GM18858 (cell line): ENCODE results near the gene HTRA2.

Source experiments
- ATAC-seq: cut with Tn5 transposase; IDR thresholded peaks from one replicate; pipeline ENCODE4 v1.9.1; 2021; ENCODE audit not compliant: unreplicated experiment

Gene HTRA2

DNA sequence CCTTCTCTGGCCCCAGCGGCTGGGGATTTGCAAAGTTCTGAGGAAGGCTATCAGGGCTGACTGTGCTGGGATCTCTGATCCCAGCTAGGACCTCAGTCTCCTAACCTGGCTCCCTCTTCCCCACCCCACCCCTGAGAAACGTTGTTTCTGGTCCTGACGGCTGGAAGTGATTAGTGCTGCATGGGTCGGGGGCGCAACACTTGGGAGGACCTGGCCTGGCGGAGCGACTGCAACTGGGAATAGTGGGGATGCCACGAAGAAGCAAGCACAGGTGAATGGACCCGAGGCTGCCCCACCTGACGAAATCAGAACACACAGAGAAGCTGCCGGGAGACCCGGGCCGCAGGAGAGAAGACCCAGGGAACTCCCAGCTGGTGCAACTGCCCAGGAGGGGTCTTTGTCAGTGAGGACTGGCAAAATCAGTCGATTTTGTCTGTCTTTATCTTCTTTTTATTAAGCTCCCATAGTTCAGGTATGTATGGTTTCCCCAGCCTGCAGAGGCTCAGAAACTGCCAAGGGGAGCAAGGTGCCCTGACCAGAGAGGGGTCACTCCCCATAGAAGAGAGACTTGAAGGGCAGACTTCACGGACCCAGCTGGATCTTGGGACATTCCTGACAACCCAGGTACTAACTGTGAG lies 29.7 kb upstream of the HTRA2 start:
- no peak for ATAC-seq

DNA sequence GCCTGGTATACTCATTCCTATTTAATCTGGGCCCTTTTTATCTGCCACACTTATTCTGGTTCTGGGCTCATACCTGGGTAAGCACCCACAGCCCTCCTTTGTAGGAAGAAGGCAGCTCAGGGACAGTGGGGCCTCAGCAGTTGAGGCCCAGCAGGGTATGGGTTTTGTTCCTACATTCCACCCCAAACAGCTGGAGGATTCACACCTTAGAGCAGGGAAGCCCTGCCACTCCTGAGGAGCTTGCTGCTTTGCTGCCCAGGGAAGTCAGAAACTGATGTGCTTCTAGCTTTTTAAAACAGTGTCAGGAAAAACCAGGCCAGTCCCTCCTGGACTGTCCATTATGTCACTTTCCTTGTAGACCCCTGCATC lies 29.2 kb upstream of the HTRA2 start:
- ATAC-seq = no peak

DNA sequence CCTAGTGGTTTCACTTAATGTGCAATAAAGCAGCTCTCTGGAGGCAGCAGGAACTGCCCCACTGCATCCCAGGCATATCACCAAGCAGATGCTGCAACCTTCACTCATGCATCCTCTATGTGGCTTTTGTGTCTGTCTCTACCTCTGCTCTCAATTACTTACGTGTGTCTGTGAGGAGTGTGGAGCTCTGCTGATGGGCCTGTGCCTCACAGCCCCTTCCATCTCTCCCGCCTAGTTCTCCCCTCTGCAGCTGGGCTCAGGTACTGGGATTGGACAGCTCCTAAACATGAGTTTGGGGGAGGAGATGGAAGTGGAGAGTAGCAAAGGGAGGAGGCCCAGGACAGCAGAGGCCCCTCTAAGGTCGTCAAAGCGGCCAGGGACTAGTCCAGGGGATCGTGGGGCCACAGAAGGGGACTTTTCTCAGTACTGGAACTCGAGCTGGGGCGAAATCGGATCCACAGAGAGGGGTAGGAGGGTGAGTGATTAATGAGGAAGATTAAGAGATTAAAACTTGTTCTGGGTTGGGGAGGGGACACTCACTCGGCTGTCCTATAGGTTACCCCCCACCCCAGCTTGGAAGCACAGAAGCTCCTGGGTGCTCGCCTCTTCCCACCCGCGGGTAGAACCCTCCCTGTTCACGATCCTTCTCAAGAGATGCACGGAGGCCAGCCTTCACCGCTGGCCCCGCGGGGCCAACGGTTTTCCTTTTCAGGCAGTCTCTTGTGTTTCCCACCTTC lies 28.2 kb upstream of the HTRA2 start:
- ATAC-seq = no peak

DNA sequence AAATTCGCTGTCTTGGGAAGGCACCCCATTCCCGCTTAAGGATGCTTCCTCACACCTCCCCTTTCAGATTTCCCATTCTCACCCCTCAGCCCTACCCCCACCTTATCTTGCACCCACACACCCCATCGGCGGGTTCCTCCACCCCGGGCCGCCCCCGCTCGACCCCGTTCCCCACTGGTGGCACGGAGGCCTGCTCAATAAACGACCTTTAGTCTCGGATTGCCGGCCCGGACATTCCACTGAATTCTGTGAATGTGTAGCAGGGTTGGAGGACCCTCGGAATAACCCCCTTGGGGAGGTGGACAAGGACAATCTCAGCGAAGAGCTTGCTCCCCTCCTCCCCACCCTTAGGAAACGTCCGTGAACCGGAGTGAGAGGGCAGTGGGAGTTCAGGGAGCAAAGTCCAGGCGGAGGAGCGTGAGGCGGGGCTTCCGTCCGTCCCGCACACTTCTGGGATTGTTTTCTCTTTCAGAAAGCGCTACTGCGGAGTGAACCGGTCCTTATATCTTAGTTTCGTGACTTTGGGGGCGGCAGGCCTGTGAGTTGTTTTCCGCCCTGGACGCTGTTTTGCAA lies 27.5 kb upstream of the HTRA2 start:
- ATAC-seq = no peak

DNA sequence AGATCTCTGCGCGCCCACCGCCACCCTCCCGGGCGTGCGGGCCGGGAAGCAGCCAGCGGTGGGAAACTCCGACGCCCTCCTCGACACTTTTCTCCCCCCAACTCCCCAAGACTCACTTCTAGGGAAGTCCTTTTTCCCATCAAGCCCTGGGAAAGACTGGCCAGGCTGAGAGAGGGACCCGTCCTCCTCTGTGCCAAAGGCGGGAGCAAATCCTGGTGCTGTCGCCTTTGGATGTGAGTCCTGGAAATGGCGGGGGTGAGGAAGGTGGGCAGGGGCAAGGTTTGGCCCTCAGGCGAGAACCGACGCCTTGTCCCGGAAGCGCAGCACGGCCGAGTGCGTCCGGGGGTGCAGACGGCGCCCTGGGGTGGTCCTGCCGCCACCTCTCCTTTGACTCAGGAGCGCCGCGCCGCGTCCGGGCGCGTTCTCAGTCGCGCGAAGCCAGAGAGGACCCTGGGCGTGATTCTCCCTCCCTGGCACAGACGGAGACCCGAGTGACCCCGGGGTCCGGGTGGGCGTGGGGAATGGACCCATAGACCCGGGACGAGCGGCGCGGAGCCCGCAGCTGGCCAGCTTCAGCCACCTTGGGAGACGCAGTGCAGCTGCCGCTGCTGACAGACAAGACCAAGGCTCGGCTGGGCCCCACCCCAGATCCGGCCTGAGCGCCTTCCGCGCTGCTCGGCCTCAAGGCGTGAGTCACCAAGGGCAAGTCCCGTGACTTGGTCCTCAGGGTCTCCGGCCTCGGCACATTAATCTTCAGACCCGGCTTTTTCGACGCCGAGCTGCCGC lies 26.8 kb upstream of the HTRA2 start:
- no peak for ATAC-seq

DNA sequence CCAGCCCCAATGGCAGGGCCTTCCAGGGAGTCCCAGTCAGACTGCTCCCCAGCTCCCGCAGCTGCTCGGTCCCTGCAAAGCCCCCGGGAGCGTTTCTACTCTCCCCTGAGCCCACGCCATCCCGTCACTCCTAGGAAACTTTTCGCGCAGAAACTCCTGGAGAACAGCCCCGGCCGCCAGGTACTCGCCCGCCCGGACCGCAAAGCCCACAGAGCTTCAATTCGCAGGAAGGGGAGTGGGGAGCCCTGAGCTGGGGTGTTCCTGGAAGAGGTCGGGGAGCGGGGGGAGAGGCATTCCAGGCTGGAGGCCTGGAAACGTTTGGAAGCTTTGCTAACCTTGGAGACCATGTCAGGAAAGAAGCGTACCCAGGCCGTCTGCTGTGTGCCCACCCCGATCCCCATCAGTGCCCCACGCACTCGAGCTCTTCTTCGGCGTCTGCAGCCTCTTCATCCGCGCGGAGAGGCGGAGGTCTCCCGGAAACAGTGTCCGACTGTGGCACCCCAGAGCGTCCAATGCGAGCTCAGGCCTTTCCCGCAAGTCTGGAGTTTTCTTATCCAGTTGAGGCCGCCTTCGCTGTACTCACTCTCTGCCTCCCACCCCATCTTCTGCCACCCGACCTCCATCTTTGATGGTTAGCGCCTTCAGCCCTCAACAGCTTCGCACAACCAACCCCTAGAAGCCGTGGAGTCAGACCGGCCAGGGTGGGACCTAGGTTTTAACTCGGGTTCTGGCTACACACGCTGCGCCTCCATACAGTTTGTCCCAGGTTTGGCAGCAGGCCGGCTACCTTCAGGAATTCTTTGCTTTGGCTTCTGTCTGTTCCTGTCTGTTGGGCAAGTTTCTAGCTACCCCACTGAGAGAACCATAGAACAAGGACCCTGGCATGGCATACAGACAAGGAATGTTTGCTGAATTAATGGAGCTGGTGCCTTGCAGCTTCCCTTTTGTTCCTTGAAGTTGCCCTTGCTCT lies 25.9 kb upstream of the HTRA2 start:
- ATAC-seq = no peak

DNA sequence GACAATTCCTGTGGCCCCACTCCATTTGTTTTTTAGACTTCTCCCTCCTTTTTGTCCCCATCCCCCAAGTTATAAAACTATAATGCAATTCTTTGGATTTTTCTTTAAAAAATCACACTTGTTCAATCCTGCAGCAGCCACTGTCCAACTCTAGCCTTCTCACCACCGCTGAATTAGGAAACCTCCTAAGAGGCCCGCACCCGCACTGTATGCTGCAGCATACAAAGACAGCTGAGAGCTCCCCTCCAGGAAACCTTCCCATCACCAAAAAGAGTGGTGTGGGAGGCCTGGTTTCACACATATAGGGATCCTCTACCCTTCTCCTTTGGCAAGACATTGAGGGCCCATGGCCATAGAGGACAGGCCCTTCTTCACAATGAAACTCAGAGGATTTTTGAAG lies 25.1 kb upstream of the HTRA2 start:
- no peak for ATAC-seq

DNA sequence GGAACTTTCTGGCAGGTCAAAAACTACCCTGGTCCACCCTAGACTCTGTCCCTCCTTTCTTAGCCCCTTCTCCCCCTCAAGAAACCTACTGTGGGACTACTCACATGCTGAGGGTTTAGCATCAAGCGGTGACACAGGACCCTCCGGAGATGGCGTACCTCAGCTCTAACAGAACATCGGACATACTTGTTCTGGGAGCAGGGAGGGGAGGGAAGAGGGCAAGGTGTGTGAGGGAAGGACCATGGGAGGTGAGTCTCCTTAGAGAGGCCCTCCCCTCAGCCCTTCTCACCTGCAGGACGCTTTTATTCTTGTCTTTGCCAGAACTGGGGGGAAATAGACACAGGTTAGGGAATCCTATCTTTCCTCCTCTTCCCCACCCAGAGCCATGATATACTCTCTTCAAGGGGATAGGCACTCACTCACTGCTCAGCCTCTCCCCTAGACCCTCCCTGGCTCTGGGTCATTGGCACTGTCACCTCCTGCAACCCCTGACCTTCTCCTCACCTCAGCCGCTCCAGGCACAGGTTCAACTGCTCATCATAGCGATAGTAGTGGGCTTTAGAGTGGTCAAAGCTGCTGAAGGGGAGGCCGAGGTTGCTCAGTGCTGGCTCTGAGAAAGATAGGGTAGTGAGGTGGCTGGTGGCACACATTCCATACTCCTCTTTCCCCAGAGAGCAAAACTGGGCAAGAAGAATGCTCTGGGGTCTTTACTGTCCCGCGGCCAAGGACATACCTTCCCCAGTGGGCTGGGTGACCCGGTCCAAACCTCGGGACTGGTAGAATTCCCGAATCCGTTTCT lies 24.1 kb upstream of the HTRA2 start:
- ATAC-seq = no peak

DNA sequence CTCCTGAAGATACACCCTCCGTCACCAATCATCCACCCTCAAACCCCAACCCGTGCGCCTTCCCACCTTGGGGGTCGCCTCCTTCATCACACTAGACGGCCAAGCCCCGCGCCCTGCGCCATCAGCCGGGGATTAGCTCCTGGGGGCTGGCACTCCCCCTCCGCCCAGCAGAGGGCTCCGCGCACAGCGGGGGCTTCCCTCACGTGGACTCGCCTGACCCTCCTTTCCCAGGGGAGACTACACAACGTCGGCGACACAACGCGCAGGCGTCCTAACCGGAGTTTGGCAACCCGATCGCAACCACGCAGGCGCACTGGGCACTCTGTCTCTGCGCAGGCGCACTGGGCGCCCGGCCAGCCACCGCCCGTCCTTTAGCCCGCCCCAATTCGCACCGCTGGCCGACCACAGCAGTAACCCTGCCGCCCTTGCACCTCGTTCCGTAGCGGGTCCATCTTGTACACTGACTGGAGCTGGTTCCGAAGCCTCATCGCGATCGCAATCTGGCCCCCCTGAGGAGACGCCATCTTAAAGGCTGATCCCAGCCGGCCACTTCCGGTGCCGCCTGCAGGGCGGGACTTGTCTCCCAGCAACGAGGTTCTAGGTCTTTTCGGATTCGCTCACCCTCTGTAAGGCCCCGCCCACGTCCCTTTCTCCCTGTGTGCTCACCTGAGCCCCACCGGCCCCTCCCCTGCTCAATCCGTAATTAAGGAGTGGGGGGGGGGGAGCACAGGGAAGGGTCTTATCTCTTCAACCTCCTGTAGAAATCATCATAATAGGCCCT lies 22.4 kb upstream of the HTRA2 start, which contains the start of gene PCGF1:
TSS of gene PCGF1 (minus strand) at position 551 of the 781 bp plus-strand sequence. CDS start at position 524, 27 bp downstream.
- peak; percentile 89 for ATAC-seq

DNA sequence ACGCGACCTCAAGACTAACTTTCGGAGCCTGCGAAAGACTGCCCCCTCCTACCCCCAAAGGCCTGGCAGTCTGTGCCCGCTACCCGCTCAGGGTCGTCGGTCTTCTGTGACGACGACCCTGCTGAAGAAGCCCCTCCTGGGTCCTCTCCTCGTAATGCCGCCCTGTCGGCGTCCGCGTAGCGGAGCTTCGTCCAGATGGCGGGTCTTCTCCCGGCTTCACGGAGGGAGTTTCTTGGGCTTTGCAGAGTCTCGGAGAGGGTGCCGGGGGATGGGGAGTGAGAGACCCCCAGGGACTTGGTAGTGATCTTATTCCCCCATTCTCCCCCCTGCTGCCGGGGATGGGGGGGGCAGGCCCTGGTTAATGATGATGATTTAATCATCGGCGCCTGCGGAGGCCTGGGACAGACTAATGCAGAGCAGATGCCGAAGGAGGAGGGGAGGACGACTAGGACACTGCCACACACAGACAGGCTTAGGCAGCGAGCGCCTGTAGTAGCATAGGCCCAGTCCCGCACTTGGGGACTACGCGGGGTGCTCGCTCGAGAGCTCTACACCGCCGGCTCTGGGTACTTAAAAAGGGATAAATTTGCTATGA lies 21.7 kb upstream of the HTRA2 start:
- no peak for ATAC-seq

DNA sequence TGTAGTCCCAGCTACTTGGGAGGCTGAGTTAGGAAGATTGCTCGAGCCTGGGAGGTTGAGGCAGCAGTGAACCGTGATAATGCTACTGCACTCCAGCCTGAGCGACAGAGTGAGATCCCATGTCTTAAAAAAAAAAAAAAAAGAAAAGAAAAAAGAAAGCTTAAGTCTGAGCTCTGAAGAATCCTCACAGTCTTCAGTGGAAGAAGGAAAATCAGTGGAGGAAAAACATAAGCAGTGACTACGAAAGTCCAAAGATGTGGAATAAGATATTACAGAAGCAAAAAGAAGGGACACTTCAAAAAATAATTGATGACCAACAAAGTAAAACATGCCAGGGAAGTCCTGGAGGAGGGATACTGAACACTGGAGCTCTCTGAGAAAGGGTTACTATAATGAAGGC lies 19.5 kb upstream of the HTRA2 start:
- no peak for ATAC-seq

DNA sequence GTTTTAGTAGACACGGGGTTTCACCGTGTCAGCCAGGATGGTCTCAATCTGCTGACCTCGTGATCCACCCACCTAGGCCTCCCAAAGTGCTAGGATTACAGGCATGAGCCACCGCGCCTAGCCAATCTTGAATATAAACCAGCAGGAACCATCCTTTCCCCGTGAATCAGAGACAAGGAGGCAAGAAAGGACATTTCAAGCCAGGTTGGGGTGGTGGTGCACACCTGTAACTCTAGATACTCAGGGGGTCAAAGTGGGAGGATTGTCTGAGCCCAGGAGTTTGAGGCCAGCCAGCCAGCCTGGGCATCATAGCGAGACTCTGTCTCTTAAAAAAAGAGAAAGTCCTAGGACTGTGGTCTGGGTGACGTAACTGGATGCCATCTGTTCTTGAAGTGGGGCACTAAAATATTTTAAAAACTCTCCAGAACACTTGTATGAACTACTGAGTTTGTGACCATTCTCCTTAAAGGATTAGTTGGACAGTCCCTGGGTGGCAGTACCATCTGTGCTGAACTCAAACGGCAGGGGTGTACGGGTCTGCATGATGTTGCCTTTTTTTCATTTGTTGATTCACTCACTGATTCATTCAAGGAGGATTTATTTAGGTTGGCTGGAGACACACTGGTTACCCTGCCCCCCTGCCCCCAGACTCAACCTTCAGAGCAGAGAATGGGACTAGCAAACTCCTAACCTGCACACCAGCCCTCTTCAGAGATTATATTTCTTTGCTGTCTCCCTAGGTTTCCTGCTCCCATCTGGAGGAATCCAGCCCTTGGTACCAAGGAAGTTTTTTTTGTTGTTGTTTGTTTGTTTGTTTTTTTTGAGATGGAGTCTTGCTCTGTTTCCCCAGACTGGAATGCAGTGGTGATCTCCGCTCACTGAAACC lies 18.4 kb upstream of the HTRA2 start:
- ATAC-seq = no peak

DNA sequence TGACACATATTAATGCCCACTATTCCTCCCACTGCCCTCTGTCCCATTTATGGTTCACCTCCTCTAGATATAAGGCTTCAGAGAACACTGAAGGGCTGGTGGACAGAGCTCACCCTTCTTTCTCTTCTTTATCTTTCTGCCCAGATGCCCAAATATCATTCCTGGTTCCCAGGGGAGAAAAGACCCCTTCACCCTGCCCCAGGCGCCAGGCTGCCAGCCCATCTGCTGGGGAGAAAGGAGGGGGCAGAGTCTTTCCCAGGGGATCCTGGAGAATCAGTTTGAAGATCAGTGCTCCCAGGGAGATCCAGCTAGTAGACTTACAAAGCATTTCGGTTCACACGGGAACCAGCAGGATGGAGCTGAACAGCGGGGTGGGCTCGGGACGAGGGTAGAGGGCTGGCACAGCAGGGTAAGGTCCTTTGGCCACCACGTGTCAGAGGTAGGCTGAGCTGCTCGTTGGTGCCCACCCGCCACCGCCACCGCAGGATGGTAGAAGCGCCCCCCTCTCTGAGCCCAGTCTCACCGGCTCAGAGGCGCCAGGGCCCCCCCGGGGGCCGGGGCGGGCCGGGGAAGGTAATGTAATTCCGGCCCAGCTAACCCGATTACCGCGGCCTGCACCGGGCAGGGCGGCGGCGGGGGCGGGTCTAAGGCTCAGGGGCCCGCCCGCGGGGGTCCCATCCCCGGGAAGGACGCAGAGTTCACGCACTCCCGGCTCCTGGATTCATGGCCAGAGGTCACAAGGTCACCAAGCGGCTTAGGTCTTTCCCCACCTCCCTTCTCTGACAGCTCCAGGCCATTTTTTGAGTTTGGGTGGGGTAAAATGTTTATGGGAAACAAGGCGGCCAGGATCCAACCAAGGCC lies 16.8 kb upstream of the HTRA2 start:
- no peak for ATAC-seq

DNA sequence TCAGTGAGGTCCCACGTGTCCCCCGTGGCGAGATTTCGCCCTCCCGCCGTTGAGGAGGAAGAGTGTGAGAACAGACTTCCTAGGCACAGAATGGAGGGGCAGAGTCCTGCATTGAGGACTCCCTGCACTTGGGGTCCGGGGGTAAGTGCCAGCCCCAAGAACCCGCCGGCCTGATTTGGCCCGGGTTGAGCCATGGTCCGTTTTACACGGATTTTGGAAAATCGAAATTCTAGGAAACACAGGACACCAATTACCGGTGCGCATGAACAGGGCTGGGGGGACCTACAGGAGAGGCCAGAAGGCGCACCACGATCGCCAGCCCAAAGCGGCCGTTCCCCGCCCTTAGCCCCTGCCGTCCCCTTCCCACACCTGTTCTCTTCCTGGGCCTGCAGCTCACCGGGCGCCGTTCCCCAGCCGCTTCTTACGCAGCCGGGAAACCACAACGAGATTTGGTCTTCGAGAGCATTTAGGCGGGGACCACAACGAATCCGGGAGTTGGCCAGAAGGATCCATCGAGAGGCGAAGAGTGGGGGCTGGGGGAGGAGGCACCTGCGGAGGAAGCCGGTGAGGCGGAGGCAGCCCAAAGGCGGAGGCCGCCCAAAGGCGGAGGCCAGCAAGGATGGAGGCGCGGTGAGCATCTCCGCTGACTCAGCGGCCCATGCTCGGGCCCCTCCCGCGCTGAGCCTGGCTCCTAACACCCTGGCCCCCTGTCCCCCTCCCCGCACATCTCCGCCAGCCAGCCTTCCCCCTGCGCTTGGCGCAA lies 15.9 kb upstream of the HTRA2 start:
- ATAC-seq = no peak

DNA sequence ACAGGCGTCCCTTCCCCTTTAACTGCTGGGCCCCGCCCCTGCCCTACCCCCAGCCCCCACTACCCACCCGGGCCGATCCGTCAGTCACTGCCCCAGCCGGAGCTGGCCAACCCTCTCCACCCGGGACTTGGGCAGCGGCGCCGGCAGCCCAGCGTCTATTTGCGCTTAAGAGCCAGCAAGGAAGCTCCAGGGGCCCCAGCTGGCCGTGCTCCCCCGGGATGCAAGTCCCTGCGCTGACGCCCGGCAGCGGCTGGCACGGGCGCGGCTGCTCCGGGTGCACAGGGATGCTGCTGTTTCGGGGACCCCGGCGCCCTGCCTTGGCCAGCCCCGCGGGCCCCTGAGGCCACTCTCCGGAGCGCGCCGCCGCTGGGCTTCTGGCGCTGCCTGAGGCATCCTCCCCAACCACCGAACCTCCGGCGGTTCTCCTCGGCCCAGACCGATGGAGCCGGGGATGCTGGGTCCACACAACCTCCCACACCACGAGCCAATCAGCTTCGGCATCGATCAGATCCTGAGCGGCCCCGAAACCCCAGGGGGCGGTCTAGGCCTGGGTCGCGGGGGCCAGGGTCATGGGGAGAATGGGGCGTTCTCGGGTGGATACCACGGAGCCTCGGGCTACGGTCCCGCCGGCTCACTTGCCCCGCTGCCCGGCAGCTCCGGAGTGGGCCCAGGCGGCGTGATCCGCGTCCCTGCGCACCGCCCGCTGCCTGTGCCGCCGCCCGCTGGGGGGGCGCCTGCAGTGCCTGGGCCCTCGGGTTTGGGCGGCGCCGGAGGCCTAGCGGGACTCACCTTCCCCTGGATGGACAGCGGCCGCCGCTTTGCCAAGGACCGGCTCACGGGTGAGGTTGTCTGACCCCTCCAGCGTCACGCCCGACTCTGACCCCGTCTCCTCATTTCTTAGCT lies 15.1 kb upstream of the HTRA2 start, which contains the start of gene TLX2:
TSS of gene TLX2 (plus strand) at position 83 of the 903 bp plus-strand sequence. CDS start at position 440, 357 bp downstream.
- no peak for ATAC-seq
